HepG2 (cell line): ENCODE data around the gene TRMT2A. TPM values are rescaled to one million over a fixed set of nuclear protein-coding genes. Genes with fewer than 3 reads are reported as not detected.
A peak's percentile ranks its signal among the peaks of the same experiment; 100 is the strongest.

ENCODE experiments used
- HDAC2 ChIP-seq: sonication (generic); formaldehyde crosslinking; IDR thresholded peaks from 2 replicates; pipeline ENCODE4 v1.4.0; 2020; ENCODE audit warnings: missing genetic modification reagents
- HNRNPUL1 ChIP-seq: fragments of 200-400 bp; formaldehyde crosslinking; IDR thresholded peaks from 2 replicates; pipeline ENCODE4 v1.6.1; 2017; ENCODE audit warnings: low read depth, mild to moderate bottlenecking, low read length, moderate library complexity
- HOXA7 ChIP-seq: sonication (generic); formaldehyde crosslinking; IDR thresholded peaks from 2 replicates; pipeline ENCODE4 v1.8.1; 2022; ENCODE audit warnings: mild to moderate bottlenecking, missing genetic modification reagents, moderate library complexity
- PCBP1 ChIP-seq: fragments of 200-400 bp; formaldehyde crosslinking; IDR thresholded peaks from 2 replicates; pipeline ENCODE4 v1.6.1; 2017; ENCODE audit warnings: mild to moderate bottlenecking, low read depth, low read length, borderline replicate concordance
- ZMYM2 ChIP-seq: sonication (generic); formaldehyde crosslinking; IDR thresholded peaks from 2 replicates; pipeline ENCODE4 v1.8.0; 2022; ENCODE audit warnings: mild to moderate bottlenecking, missing genetic modification reagents
- ZNF367 ChIP-seq: sonication (generic); formaldehyde crosslinking; IDR thresholded peaks from 2 replicates; pipeline ENCODE4 v1.4.0; 2020; ENCODE audit warnings: missing genetic modification reagents, borderline replicate concordance
- ZNF460 ChIP-seq: sonication (generic); formaldehyde crosslinking; IDR thresholded peaks from 2 replicates; pipeline ENCODE4 v1.5.1; 2020; ENCODE audit warnings: missing genetic modification reagents, mild to moderate bottlenecking, borderline replicate concordance
- ZNF468 ChIP-seq: sonication (generic); formaldehyde crosslinking; IDR thresholded peaks from 2 replicates; pipeline ENCODE4 v1.8.0; 2022; ENCODE audit warnings: mild to moderate bottlenecking, moderate library complexity, missing genetic modification reagents
- ZNF530 ChIP-seq: sonication (generic); formaldehyde crosslinking; IDR thresholded peaks from 2 replicates; pipeline ENCODE4 v1.5.0; 2020; ENCODE audit warnings: low read depth, mild to moderate bottlenecking, missing genetic modification reagents
- ZNF619 ChIP-seq: sonication (generic); formaldehyde crosslinking; IDR thresholded peaks from 2 replicates; pipeline ENCODE4 v1.4.0; 2020; ENCODE audit warnings: mild to moderate bottlenecking, missing genetic modification reagents
- ZNF674 ChIP-seq: sonication (generic); formaldehyde crosslinking; IDR thresholded peaks from 2 replicates; pipeline ENCODE4 v1.5.0; 2020; ENCODE audit warnings: low read depth, mild to moderate bottlenecking, missing genetic modification reagents
- polyA plus RNA-seq, 8 experiments: library from polyadenylated mRNA; depleted of rRNA in 3 of 8; stranded (reverse) in 7 of 8; unstranded in 1 of 8; fragments of >200 nt; fragmentation: Illumina TruSeq in 4 of 8; extraction: Trizol in 4 of 8; gene quantifications; 2 replicates each; pipeline versions ENCODE4 v1.2.1 to v1.2.3, GENCODE V29; 2011 to 2016; ENCODE audit warnings: low read depth in 4 of 8, missing spikeins in 1 of 8, mixed read lengths in 1 of 8; ENCODE audit not compliant: insufficient read depth in 1 of 8
- total RNA-seq, 5 experiments: library from RNA; depleted of rRNA; stranded (reverse); fragments of >200 nt; fragmentation: Illumina TruSeq; extraction: Trizol; gene quantifications; 2 replicates each; pipeline ENCODE4 v1.2.3, GENCODE V29; 2016; ENCODE audit warnings: low read depth in 1 of 5
- TF ChIP-seq, protein P1 (sequence below): sonication (generic); formaldehyde crosslinking; IDR thresholded peaks from 2 replicates; pipeline ENCODE4 v1.4.0; 2020; ENCODE audit warnings: missing genetic modification reagents
- TF ChIP-seq, protein P2 (sequence below): sonication (generic); formaldehyde crosslinking; IDR thresholded peaks from 2 replicates; pipeline ENCODE4 v1.5.0; 2020; ENCODE audit warnings: mild to moderate bottlenecking, missing genetic modification reagents
- TF ChIP-seq, protein P3 (sequence below): sonication (generic); formaldehyde crosslinking; IDR thresholded peaks from 2 replicates; pipeline ENCODE4 v1.4.0; 2020; ENCODE audit warnings: missing genetic modification reagents
- TF ChIP-seq, protein P4 (sequence below): sonication (generic); formaldehyde crosslinking; IDR thresholded peaks from 2 replicates; pipeline ENCODE4 v1.8.0; 2022; ENCODE audit warnings: missing genetic modification reagents, low read depth, mild to moderate bottlenecking, borderline replicate concordance
- TF ChIP-seq, protein P5 (sequence below): sonication (generic); formaldehyde crosslinking; IDR thresholded peaks from 2 replicates; pipeline ENCODE4 v1.4.0; 2020; ENCODE audit warnings: missing genetic modification reagents, borderline replicate concordance

The TRMT2A gene
- total and polyA plus RNA-seq, 2 of the 13 experiments (the other 11 are each of a cell fraction or from before 2014, with no cell fraction given): 24.0 to 30.3 TPM

DNA sequence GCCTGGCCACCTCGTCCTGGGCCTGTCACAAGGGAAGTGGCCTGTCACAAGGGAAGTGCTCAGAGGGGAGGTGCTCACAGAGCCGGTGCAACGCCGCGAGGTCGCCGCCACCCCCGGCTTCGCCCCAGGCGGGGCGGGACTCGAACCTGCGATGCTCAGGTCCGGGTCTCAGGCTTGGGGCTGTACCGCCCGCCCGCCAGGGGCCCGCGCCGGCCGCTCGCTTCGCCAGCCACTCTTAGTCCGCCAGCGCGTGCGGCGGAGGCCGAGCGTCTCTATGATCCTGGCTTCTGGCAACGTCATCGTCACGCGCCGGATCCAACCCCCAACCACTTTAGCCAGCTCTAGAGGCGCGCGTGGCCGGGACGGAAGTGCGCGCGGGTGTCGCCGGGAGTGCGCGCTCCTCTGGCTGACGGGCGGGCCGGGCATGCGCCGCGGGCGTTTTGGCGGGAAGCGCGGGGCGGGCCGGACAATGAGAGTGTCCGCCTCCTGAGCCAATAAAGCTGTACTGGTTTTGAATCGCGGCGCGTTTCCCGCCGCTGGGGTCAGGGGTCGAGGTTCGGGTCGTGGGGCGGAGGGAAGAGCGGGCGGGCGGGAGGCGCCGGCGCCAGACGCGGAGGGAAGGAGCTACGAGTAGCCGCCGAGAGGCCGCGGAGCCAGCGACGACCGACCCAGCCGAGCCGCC lies at the start of gene TRMT2A (continued):
- TF ChIP-seq, protein P1, sequence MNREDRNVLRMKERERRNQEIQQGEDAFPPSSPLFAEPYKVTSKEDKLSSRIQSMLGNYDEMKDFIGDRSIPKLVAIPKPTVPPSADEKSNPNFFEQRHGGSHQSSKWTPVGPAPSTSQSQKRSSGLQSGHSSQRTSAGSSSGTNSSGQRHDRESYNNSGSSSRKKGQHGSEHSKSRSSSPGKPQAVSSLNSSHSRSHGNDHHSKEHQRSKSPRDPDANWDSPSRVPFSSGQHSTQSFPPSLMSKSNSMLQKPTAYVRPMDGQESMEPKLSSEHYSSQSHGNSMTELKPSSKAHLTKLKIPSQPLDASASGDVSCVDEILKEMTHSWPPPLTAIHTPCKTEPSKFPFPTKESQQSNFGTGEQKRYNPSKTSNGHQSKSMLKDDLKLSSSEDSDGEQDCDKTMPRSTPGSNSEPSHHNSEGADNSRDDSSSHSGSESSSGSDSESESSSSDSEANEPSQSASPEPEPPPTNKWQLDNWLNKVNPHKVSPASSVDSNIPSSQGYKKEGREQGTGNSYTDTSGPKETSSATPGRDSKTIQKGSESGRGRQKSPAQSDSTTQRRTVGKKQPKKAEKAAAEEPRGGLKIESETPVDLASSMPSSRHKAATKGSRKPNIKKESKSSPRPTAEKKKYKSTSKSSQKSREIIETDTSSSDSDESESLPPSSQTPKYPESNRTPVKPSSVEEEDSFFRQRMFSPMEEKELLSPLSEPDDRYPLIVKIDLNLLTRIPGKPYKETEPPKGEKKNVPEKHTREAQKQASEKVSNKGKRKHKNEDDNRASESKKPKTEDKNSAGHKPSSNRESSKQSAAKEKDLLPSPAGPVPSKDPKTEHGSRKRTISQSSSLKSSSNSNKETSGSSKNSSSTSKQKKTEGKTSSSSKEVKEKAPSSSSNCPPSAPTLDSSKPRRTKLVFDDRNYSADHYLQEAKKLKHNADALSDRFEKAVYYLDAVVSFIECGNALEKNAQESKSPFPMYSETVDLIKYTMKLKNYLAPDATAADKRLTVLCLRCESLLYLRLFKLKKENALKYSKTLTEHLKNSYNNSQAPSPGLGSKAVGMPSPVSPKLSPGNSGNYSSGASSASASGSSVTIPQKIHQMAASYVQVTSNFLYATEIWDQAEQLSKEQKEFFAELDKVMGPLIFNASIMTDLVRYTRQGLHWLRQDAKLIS (CRISPR knock-in tag): 0 out of 2 replicates have a peak, but pooled peaks have one; percentile 72
- peak; percentile 17; the same call in 1 of the 2 replicates for TF ChIP-seq ZNF460 (CRISPR knock-in tag)
- peak; percentile 82 for TF ChIP-seq ZNF619 (CRISPR knock-in tag)
- TF ChIP-seq ZNF468 (CRISPR knock-in tag): no peak; the same call in 1 of the 2 replicates
- TF ChIP-seq HOXA7 (CRISPR knock-in tag): no peak
- no peak for TF ChIP-seq ZNF530 (CRISPR knock-in tag)
- peak; percentile 29; the same call in 1 of the 2 replicates for TF ChIP-seq HDAC2 (CRISPR knock-in tag)
- TF ChIP-seq, protein P2, sequence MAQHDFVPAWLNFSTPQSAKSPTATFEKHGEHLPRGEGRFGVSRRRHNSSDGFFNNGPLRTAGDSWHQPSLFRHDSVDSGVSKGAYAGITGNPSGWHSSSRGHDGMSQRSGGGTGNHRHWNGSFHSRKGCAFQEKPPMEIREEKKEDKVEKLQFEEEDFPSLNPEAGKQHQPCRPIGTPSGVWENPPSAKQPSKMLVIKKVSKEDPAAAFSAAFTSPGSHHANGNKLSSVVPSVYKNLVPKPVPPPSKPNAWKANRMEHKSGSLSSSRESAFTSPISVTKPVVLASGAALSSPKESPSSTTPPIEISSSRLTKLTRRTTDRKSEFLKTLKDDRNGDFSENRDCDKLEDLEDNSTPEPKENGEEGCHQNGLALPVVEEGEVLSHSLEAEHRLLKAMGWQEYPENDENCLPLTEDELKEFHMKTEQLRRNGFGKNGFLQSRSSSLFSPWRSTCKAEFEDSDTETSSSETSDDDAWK: no peak
- TF ChIP-seq, protein P3, sequence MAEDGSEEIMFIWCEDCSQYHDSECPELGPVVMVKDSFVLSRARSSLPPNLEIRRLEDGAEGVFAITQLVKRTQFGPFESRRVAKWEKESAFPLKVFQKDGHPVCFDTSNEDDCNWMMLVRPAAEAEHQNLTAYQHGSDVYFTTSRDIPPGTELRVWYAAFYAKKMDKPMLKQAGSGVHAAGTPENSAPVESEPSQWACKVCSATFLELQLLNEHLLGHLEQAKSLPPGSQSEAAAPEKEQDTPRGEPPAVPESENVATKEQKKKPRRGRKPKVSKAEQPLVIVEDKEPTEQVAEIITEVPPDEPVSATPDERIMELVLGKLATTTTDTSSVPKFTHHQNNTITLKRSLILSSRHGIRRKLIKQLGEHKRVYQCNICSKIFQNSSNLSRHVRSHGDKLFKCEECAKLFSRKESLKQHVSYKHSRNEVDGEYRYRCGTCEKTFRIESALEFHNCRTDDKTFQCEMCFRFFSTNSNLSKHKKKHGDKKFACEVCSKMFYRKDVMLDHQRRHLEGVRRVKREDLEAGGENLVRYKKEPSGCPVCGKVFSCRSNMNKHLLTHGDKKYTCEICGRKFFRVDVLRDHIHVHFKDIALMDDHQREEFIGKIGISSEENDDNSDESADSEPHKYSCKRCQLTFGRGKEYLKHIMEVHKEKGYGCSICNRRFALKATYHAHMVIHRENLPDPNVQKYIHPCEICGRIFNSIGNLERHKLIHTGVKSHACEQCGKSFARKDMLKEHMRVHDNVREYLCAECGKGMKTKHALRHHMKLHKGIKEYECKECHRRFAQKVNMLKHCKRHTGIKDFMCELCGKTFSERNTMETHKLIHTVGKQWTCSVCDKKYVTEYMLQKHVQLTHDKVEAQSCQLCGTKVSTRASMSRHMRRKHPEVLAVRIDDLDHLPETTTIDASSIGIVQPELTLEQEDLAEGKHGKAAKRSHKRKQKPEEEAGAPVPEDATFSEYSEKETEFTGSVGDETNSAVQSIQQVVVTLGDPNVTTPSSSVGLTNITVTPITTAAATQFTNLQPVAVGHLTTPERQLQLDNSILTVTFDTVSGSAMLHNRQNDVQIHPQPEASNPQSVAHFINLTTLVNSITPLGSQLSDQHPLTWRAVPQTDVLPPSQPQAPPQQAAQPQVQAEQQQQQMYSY (CRISPR knock-in tag): peak; percentile 18; the same call in 1 of the 2 replicates
- peak; percentile 83 for TF ChIP-seq ZMYM2 (CRISPR knock-in tag)
- no peak for TF ChIP-seq ZNF367
- TF ChIP-seq PCBP1: no peak
- TF ChIP-seq HNRNPUL1: peak; percentile 80; the same call in 1 of the 2 replicates
- TF ChIP-seq, protein P4, sequence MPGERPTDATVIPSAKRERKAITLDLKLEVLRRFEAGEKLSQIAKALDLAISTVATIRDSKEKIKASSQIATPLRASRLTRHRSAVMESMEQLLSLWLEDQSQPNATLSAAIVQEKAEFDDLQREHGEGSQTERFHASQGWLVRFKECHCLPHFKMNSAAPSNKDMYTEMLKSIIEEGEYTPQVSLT (CRISPR knock-in tag): no peak
- TF ChIP-seq, protein P5, sequence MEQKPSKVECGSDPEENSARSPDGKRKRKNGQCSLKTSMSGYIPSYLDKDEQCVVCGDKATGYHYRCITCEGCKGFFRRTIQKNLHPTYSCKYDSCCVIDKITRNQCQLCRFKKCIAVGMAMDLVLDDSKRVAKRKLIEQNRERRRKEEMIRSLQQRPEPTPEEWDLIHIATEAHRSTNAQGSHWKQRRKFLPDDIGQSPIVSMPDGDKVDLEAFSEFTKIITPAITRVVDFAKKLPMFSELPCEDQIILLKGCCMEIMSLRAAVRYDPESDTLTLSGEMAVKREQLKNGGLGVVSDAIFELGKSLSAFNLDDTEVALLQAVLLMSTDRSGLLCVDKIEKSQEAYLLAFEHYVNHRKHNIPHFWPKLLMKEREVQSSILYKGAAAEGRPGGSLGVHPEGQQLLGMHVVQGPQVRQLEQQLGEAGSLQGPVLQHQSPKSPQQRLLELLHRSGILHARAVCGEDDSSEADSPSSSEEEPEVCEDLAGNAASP (CRISPR knock-in tag): no peak; the same call in 1 of the 2 replicates
- no peak for TF ChIP-seq ZNF674
